Testis (tissue), 2 donors: ENCODE data around the gene PIP4K2B.

Experiments used
- CTCF ChIP-seq, 3 experiments: fragments of 450-650 bp in 2 of 3; fragments of 200-600 bp in 1 of 3; sonication (generic) in 1 of 3; IDR thresholded peaks; one replicate each; pipeline ENCODE4 v1.5.1; 2016 to 2019; ENCODE audit warnings: antibody characterized with exemption in 3 of 3, mild to moderate bottlenecking in 2 of 3, moderate library complexity in 1 of 3
- POLR2A ChIP-seq: fragments of 450-650 bp; IDR thresholded peaks from one replicate; pipeline ENCODE4 v1.6.1; 2017; ENCODE audit warnings: antibody characterized with exemption, mild to moderate bottlenecking, moderate library complexity

GRCh38 chr17:38751144-38751807, 48.1 kb downstream of the PIP4K2B start:
- no peak for TF ChIP-seq CTCF (IDR thresholded peaks at IDR 0.05)
- TF ChIP-seq POLR2A: no peak
